ENCODE measurements around the gene SSTR3. TPM values are rescaled to one million over a fixed set of nuclear protein-coding genes. Genes with fewer than 3 reads are reported as not detected.
"Not testable (repeated sequence)": the region's sequence is repeated elsewhere in the genome, so short reads cannot be mapped to it uniquely, and the experiment has no call there.

The SSTR3 gene
- total RNA-seq, 1 experiment from 2014 or later, result not detected

DNA sequence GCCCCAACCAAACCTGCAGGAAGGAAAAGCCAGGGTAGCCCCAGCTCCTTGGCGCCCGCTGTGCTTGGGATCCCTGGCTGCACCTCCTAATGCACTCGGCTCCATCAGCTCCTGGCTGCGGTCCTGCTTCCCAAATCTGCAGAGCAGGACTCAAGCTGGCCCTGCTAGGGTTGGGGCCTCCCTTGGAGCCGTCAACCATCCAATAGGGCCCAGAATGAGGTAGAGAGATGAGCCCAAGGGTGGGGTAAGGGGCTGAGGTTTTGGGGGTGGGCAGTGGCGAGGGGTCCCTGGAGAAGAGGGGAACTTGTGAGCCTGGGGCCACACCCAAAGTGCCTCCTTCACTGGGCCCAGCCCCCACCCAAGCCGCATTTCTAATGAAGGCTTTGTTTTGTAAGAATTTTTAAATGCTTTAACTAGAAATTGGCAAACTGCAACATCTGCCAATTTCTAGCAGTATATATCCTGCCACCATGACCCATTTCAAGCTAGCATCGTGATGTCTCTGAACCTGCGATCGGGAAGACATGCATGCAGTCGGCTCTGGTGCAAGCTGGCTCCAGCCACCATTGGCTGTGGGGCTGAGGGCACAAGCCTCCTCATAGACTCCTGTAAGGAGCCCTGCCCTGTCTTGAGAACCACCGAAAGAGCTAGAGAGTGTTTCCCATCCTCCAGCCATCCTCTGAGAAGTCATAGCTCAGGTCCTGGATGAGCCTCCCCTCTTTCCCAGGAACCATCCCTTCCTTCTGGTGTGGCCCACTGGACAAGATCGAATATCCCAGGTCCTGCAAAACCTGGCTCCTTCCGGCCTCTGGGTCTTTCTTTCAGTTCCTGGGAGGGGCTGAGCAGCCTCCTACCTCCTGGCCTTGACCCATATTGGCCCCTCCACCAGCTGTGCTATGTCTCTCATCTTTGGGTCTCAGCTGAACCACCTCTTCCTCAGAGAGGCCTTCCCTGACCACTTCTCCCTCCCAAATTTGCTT is 39.7 kb downstream of the SSTR3 start:
- H3K4me1 Mint-ChIP-seq (ENCODE audit: insufficient read depth, unreplicated experiment), result peaks cover 28% of the 10 kb centered on the region
- intact Hi-C loops (cut with micrococcal nuclease), result no loop called here
- H3K27ac Mint-ChIP-seq (ENCODE audit: low read depth, unreplicated experiment), result no peak overlapping the region
- DNase-seq (ENCODE audit: unreplicated experiment), result no peak
- POLR2A ChIA-PET, result no interaction called here
- H3K36me3 Mint-ChIP-seq (ENCODE audit: insufficient read depth, unreplicated experiment), result no peaks in the 10 kb centered on the region
- H3K9me3 Mint-ChIP-seq (ENCODE audit: unreplicated experiment), result no peaks in the 10 kb centered on the region
- BruUV-seq (replicated peaks), result no TSS peak
- peaks cover 23% of the 10 kb centered on the region for H3K27me3 Mint-ChIP-seq (ENCODE audit: insufficient read depth, unreplicated experiment)
- CTCF ChIA-PET, result interaction anchor here (0.9 to 4.2 kb wide), 3 partner anchors 26 to 311 kb away, joined by 3 to 23 read pairs (median 5); no protein-coding TSS in a partner anchor
- TF ChIP-seq, protein P1, sequence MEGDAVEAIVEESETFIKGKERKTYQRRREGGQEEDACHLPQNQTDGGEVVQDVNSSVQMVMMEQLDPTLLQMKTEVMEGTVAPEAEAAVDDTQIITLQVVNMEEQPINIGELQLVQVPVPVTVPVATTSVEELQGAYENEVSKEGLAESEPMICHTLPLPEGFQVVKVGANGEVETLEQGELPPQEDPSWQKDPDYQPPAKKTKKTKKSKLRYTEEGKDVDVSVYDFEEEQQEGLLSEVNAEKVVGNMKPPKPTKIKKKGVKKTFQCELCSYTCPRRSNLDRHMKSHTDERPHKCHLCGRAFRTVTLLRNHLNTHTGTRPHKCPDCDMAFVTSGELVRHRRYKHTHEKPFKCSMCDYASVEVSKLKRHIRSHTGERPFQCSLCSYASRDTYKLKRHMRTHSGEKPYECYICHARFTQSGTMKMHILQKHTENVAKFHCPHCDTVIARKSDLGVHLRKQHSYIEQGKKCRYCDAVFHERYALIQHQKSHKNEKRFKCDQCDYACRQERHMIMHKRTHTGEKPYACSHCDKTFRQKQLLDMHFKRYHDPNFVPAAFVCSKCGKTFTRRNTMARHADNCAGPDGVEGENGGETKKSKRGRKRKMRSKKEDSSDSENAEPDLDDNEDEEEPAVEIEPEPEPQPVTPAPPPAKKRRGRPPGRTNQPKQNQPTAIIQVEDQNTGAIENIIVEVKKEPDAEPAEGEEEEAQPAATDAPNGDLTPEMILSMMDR (IDR thresholded peaks at IDR 0.05; ENCODE audit: unreplicated experiment), result no peak
- no peak overlapping the region for H3K4me3 Mint-ChIP-seq (ENCODE audit: unreplicated experiment)

DNA sequence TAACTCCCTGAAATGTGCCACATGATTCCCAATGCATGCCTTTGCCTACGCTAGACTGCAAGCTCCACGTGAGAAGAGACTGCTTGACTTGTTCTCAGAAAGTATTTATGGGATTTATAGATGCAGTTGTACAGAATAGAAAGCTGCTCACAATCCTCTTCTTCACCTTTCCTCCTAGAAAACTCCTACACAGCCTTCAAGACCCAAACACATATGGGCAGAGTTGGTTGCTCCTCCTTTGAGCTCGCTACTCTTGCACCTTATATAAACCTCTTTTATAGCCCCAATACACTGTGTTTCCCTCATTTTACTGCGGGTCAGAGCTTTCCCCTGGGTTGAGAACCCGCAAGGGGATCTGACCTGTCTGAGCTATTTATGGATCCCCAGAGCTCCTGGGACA is 40.6 kb downstream of the SSTR3 start:
- H3K27me3 Mint-ChIP-seq (ENCODE audit: insufficient read depth, unreplicated experiment), result peaks cover 23% of the 10 kb centered on the region

DNA sequence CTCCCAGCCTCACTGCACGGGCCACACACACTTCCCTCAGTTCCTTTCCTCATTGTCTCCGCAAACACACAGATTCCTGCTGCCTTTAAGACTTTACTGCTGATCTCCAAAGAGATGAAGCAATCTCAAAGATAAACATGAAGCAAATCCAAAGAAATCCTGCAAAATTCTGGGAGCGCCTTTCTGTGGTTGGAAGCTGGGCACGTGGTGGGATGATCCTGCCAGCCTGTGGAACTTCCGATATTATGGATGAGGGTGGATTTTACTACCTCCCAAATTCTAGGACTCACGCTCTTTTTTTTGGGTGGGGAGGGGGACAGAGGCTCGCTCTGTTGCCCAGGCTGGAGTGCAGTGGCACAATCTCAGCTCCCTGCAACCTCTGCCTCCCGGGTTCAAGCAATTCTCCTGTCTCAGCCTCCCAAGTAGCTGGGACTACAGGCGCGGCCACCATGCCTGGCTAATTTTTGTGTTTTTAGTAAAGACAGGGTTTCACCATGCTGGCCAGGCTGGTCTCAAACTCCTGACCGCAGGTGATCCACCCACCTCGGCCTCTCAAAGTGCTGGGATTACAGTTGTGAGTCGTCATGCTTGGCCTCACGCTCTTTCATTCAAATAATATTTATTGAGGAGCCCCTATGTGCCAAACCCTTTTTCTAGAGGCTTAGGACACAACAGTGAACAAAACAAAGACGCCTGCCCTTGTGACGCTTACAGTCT is 41.4 kb downstream of the SSTR3 start:
- BruUV-seq (replicated peaks); H3K27ac Mint-ChIP-seq (ENCODE audit: low read depth, unreplicated experiment); H3K9me3 Mint-ChIP-seq (ENCODE audit: unreplicated experiment); intact Hi-C loops (cut with micrococcal nuclease); H3K4me3 Mint-ChIP-seq (ENCODE audit: unreplicated experiment); H3K36me3 Mint-ChIP-seq (ENCODE audit: insufficient read depth, unreplicated experiment); DNase-seq (ENCODE audit: unreplicated experiment): not testable (repeated sequence)
- ChIA-PET POLR2A (interaction anchor here (0.6 to 1.3 kb wide), 3 partner anchors 27 to 119 kb away, joined by 3 to 5 read pairs (median 3); no protein-coding TSS in a partner anchor), CTCF (interaction anchor here (0.5 to 0.9 kb wide), 3 partner anchors 24 to 1543 kb away, joined by 3 to 4 read pairs (median 3); no protein-coding TSS in a partner anchor)
- Mint-ChIP-seq H3K4me1 (ENCODE audit: insufficient read depth, unreplicated experiment) (peaks cover 19% of the 10 kb centered on the region), H3K27me3 (ENCODE audit: insufficient read depth, unreplicated experiment) (peaks cover 23% of the 10 kb centered on the region)

More for the DNA sequence above, 40.6 kb downstream of the SSTR3 start:
- peaks cover 23% of the 10 kb centered on the region for H3K4me1 Mint-ChIP-seq (ENCODE audit: insufficient read depth, unreplicated experiment)
- intact Hi-C loops (cut with micrococcal nuclease), result no loop called here
- no TSS peak for BruUV-seq (replicated peaks)
- no peaks in the 10 kb centered on the region for H3K36me3 Mint-ChIP-seq (ENCODE audit: insufficient read depth, unreplicated experiment)
- TF ChIP-seq, protein P1 (IDR thresholded peaks at IDR 0.05; ENCODE audit: unreplicated experiment), result no peak
- H3K9me3 Mint-ChIP-seq (ENCODE audit: unreplicated experiment), result no peaks in the 10 kb centered on the region
- H3K4me3 Mint-ChIP-seq (ENCODE audit: unreplicated experiment), result no peak overlapping the region
- DNase-seq (ENCODE audit: unreplicated experiment), result no peak
- no peak overlapping the region for H3K27ac Mint-ChIP-seq (ENCODE audit: low read depth, unreplicated experiment)
- CTCF ChIA-PET, result interaction anchor here (0.9 to 1.1 kb wide), 3 partner anchors 23 to 310 kb away, joined by 3 to 5 read pairs (median 3); no protein-coding TSS in a partner anchor
- POLR2A ChIA-PET, result interaction anchor here (1.3 kb wide), 1 partner anchor 26 kb away, joined by 5 read pairs; no protein-coding TSS in a partner anchor

DNA sequence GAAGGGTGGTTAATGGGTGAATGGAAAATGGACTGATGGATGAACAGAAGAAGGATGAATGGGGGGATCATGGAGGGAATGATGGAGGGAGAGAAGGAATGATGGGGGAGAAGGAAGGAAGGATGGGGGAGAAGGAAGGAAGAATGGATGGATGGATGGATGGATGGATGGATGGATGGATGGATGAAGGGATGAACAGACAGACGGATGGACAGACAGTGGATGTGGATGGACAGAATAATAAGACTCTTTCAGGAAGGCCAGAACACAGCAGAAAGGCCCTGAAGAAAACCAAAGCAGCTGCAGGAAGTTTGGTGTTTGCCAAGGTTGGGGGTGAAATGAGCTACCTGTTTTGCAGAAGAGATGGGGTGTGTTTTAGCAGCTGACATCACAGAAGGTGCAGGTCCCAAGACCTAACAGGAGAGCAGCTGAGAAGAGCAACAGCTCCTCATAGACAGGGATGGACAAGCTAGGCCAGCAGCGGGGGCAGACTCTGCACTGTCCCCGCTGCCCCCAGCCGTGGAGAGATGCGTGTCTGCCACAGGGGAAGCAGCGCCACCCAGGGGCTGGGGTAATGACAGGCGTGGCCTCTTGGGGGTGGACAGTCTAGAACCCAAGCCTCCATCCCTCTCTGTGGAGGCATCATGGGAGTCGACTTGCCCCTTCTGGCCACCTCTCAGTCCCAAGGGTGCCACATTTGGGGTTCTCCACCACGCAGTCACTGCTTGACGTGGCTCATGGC is 42.2 kb downstream of the SSTR3 start:
- no peaks in the 10 kb centered on the region for H3K36me3 Mint-ChIP-seq (ENCODE audit: insufficient read depth, unreplicated experiment)
- H3K9me3 Mint-ChIP-seq (ENCODE audit: unreplicated experiment), result no peaks in the 10 kb centered on the region
- H3K27ac Mint-ChIP-seq (ENCODE audit: low read depth, unreplicated experiment), result no peak overlapping the region
- ChIA-PET CTCF (interaction anchor here (0.5 kb wide), 1 partner anchor 144 kb away, joined by 3 read pairs; no protein-coding TSS in a partner anchor), POLR2A (interaction anchor here (0.6 to 0.7 kb wide), 2 partner anchors 27 to 120 kb away, joined by 3 read pairs; no protein-coding TSS in a partner anchor)
- intact Hi-C loops (cut with micrococcal nuclease), result loop anchor here (5.0 kb wide), 2 partner anchors 93 to 183 kb away; no protein-coding TSS in a partner anchor
- TF ChIP-seq, protein P1 (IDR thresholded peaks at IDR 0.05; ENCODE audit: unreplicated experiment), result no peak
- no peak overlapping the region for H3K4me3 Mint-ChIP-seq (ENCODE audit: unreplicated experiment)
- peaks cover 11% of the 10 kb centered on the region for H3K4me1 Mint-ChIP-seq (ENCODE audit: insufficient read depth, unreplicated experiment)
- H3K27me3 Mint-ChIP-seq (ENCODE audit: insufficient read depth, unreplicated experiment), result peaks cover 23% of the 10 kb centered on the region
- no TSS peak for BruUV-seq (replicated peaks)
- DNase-seq (ENCODE audit: unreplicated experiment), result no peak

Measured in MCF 10A (cell line).